ENCODE data around the gene PPTC7. TPM values are rescaled to one million over a fixed set of nuclear protein-coding genes. Genes with fewer than 3 reads are reported as not detected.

Gene PPTC7
- total and polyA plus RNA-seq, 2 of the 13 experiments (the other 11 are each of a cell fraction or from before 2014, with no cell fraction given) = 4.8 to 12.3 TPM

DNA sequence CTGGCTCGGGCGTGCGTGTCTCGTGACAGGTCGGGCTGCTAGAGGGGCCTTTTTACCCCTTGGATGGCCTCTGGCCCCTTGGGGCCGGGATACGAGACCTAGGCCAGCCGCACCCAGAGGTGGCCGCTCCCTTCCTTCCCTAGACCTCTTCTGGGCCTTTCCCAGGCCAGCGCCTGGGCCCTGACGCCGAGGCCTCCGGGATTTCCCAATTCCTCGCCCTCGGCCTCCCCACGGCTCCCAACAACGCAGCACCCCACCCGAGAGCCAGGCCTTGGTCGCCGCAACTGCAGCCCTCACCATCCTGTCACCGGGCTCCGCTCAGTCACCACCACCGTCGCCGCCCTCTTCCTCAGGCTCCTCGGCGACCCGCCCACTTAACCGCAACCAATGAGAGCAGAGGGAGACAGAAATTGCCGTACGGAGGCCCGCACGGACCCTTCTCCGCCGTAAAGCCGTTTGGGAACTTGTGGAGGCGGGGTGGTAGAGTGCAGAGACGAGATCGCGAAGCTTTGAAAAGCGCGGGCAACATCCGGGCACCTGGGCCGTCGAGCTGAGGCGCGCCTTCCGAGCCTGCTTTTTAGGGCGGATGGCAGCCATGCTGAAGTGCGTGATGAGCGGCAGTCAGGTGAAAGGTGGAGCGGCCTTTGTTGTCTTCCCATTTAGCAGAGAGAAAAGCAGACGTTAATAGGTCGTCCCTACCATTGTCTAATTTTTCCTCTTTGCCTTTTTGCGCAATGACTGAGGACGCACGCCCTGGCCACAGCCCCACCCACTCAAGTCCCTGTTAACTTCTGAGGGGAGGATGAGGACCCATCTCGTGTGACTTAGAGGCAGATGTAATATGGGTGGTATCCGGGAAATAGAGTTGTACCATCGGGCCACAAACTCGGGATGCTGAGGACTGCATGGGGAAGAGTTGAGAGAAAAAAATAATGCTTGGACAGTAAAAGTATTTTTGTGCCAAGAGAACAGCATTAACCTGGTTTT is 81.1 kb downstream of the PPTC7 start, which contains the start of the genes RAD9B and VPS29 (continued):
- peak; percentile 53; the same call in 1 of the 2 replicates for TF ChIP-seq NCOA2 (CRISPR knock-in tag; IDR thresholded peaks at IDR 0.05)
- peak; percentile 49; the same call in 1 of the 2 replicates for TF ChIP-seq POLR2AphosphoS2 (IDR thresholded peaks at IDR 0.05; ENCODE audit: low read depth, low read length)
- peak; percentile 96 for TF ChIP-seq KMT2A (CRISPR knock-in tag; IDR thresholded peaks at IDR 0.05)

DNA sequence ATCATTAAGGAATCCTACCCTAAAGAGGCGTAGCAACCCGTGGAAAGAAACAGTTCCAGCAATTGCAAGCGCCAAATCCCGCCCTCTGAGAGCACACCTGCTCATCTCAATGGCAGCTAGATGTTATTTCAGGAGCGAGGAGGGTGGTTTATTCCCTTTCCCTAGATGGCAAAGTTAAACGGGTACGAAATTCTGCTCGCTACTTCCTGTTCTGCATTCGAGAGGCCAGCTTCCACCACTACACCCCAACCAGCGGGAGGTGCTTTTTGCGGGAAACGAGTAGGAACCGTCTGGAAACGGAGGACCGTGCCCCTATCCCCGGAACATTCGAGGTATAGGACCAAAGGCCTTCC is 81.7 kb downstream of the PPTC7 start:
- Histone ChIP-seq H3K79me2 (ENCODE audit: insufficient read depth, low read length) (peaks cover 41% of the 10 kb centered on the region), H3K4me3 (replicated peaks in 1 of 3; ENCODE audit: insufficient read depth in 1 of 3, low read depth in 2 of 3, low read length in 3 of 3) (peak overlapping the region; percentile 84 to 95 (median 86)), H2AFZ (ENCODE audit: low read length) (peak overlapping the region; percentile 48), H3K27ac (ENCODE audit: extremely low read length, insufficient read depth, low read length) (peak overlapping the region; percentile 89), H3K4me1 (ENCODE audit: insufficient read depth, low read length) (peaks cover 30% of the 10 kb centered on the region), H3K9ac (ENCODE audit: insufficient read depth, low read depth, low read length) (peak overlapping the region; percentile 92), H3K36me3 (replicated peaks in 1 of 2; ENCODE audit: control insufficient read depth in 1 of 2, insufficient read depth in 2 of 2, low read length in 2 of 2) (peaks cover 0 to 7% of the 10 kb centered on the region in 2 experiments; a peak in 1 of 5 replicates), H4K20me1 (ENCODE audit: insufficient read depth, low read length) (no peaks in the 10 kb centered on the region; the same call in none of the 2 replicates), H3K9me3 (ENCODE audit: low read length) (no peaks in the 10 kb centered on the region), H3K27me3 (ENCODE audit: control insufficient read depth in 1 of 2, insufficient read depth in 2 of 2, low read length in 2 of 2) (peaks cover 0 to 3% of the 10 kb centered on the region in 2 experiments; a peak in 1 of 5 replicates), H3K4me2 (ENCODE audit: low read depth, low read length) (peak overlapping the region; percentile 89)
- ChIA-PET CTCF (ENCODE audit: low intra/inter-chr PET ratio, low total read pairs) (no interaction called here), POLR2A (interaction anchor here (1.1 to 3.8 kb wide), 6 partner anchors 20 to 377 kb away, joined by 3 to 36 read pairs (median 4); partner anchors contain the start of genes ARPC3, FAM216A, GPN3 and IFT81)
- FAIRE-seq (no peak), ATAC-seq (peak; percentile 63), DNase-seq (ENCODE audit: low spot score) (peak; percentile 38)
- intact Hi-C loops (cut with micrococcal nuclease; ENCODE audit: unreplicated experiment) = loop anchor here (5.0 kb wide), 1 partner anchor 49 kb away; the partner anchor contains the start of gene ARPC3
- in situ Hi-C loops (cut with HindIII; ENCODE audit: extremely low pct_ligation_motif_present, low pct_unique_long_range_greater_than_20kb) = no loop called here
- TSS peak; percentile 82 for BruUV-seq (replicated peaks)
- WGBS (ENCODE audit: low lambda C conversion rate) = 0% methylated on average over 5 of the region's 17 CpGs
- TF ChIP-seq ZNF329 (CRISPR knock-in tag; IDR thresholded peaks at IDR 0.05; ENCODE audit: low read depth) (peak; percentile 6; the same call in 1 of the 2 replicates), ZMAT3 (CRISPR knock-in tag; conservative IDR thresholded peaks at IDR 0.05) (no peak), ZNF296 (CRISPR knock-in tag; conservative IDR thresholded peaks at IDR 0.05) (0 out of 2 replicates have a peak, but pooled peaks have one; percentile 66), ZNF232 (CRISPR knock-in tag; IDR thresholded peaks at IDR 0.05; ENCODE audit: borderline replicate concordance) (0 out of 2 replicates have a peak, but pooled peaks have one; percentile 16), PTBP1 (IDR thresholded peaks at IDR 0.05; ENCODE audit: low read depth, low read length, poor library complexity, severe bottlenecking) (peak; percentile 13), ZNF263 (CRISPR knock-in tag; IDR thresholded peaks at IDR 0.05) (no peak), HMGA1 (CRISPR knock-in tag; conservative IDR thresholded peaks at IDR 0.05) (no peak), ZNF44 (CRISPR knock-in tag; IDR thresholded peaks at IDR 0.05) (0 out of 2 replicates have a peak, but pooled peaks have one; percentile 4)
- TF ChIP-seq, protein P1, sequence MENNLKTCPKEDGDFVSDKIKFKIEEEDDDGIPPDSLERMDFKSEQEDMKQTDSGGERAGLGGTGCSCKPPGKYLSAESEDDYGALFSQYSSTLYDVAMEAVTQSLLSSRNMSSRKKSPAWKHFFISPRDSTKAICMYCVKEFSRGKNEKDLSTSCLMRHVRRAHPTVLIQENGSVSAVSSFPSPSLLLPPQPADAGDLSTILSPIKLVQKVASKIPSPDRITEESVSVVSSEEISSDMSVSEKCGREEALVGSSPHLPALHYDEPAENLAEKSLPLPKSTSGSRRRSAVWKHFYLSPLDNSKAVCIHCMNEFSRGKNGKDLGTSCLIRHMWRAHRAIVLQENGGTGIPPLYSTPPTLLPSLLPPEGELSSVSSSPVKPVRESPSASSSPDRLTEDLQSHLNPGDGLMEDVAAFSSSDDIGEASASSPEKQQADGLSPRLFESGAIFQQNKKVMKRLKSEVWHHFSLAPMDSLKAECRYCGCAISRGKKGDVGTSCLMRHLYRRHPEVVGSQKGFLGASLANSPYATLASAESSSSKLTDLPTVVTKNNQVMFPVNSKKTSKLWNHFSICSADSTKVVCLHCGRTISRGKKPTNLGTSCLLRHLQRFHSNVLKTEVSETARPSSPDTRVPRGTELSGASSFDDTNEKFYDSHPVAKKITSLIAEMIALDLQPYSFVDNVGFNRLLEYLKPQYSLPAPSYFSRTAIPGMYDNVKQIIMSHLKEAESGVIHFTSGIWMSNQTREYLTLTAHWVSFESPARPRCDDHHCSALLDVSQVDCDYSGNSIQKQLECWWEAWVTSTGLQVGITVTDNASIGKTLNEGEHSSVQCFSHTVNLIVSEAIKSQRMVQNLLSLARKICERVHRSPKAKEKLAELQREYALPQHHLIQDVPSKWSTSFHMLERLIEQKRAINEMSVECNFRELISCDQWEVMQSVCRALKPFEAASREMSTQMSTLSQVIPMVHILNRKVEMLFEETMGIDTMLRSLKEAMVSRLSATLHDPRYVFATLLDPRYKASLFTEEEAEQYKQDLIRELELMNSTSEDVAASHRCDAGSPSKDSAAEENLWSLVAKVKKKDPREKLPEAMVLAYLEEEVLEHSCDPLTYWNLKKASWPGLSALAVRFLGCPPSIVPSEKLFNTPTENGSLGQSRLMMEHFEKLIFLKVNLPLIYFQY (CRISPR knock-in tag; IDR thresholded peaks at IDR 0.05; ENCODE audit: borderline replicate concordance) = peak; percentile 4; the same call in 1 of the 2 replicates
- TF ChIP-seq, protein P2, sequence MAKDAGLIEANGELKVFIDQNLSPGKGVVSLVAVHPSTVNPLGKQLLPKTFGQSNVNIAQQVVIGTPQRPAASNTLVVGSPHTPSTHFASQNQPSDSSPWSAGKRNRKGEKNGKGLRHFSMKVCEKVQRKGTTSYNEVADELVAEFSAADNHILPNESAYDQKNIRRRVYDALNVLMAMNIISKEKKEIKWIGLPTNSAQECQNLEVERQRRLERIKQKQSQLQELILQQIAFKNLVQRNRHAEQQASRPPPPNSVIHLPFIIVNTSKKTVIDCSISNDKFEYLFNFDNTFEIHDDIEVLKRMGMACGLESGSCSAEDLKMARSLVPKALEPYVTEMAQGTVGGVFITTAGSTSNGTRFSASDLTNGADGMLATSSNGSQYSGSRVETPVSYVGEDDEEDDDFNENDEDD (CRISPR knock-in tag; IDR thresholded peaks at IDR 0.05; ENCODE audit: borderline replicate concordance) = 0 out of 2 replicates have a peak, but pooled peaks have one; percentile 9
- TF ChIP-seq, protein P3, sequence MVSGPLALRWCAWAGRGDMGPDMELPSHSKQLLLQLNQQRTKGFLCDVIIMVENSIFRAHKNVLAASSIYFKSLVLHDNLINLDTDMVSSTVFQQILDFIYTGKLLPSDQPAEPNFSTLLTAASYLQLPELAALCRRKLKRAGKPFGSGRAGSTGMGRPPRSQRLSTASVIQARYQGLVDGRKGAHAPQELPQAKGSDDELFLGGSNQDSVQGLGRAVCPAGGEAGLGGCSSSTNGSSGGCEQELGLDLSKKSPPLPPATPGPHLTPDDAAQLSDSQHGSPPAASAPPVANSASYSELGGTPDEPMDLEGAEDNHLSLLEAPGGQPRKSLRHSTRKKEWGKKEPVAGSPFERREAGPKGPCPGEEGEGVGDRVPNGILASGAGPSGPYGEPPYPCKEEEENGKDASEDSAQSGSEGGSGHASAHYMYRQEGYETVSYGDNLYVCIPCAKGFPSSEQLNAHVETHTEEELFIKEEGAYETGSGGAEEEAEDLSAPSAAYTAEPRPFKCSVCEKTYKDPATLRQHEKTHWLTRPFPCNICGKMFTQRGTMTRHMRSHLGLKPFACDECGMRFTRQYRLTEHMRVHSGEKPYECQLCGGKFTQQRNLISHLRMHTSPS (CRISPR knock-in tag; IDR thresholded peaks at IDR 0.05; ENCODE audit: low read depth) = 0 out of 2 replicates have a peak, but pooled peaks have one; percentile 0
